ENCODE measurements around the gene DAAM2.

Gene DAAM2

GRCh38 chr6:39790772-39791171 is 1.4 kb upstream of the DAAM2 start:
- no peak for DNase-seq

GRCh38 chr6:39791311-39791710 is 865 bp upstream of the DAAM2 start:
- no peak for DNase-seq

DNA sequence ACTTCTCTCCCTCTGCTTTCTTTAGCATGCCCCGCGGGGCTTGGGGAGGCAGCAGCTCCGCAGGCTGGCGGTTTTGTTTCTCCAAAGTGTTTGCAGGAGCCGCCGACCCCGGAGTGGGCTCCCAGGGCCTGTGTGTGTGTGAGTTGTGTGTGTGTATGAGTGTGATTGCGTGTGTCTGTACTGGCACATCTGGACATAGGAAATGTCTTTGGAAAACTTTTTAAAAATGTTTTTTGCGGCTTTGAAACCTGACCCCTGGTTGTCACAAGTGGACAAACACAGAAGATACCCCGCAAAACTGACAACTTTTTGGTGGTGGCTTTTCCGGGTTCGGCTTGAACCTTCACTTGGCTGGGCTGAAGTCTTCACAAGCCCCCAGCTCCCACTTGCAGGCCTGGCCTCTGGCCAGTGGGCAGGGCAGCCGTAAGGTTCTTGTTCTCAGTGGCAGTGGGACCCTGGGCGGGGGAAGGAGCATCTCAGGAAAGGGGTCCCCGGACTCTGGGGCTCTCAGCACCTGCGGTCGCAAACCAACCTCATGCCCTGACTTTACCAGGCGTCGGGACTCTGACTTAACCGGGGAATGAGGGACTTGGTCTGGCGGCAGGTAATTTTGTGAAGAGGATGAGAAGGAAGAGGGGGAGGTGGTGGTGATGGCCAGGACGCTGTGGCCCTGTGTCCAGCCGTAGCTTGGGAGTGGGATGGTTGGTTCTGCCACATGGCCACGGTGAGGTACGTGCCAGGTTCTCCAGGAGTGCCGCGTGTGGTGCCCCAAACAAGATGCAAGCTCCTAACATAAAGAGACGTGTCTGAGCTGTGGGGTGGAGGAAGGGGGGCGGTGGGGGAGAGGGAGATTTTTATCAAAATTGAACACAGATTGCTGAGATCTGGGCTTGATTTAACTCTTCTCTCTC is 619 bp downstream of the DAAM2 start:
- no peak for DNase-seq

DNA sequence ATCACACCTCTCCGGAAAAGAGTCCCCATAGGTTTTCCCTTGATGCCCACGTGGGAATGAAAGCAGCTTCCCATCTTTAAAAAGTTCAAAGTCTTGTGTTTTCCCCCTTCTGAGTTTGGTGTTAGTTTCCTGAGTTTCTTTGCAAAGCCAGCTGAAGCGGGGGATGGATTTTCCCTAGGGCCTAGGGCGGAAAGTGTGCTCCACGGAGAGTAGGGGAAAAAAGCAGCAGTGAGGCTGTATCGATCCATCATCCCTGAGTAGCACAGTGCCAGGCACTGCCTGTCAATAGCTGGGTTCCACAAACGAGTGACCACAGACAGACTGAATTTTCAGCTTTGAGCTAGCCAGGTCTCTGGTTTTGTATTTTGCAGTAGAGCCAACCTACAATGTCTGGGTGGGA is 1.3 kb downstream of the DAAM2 start:
- DNase-seq, result no peak

DNA sequence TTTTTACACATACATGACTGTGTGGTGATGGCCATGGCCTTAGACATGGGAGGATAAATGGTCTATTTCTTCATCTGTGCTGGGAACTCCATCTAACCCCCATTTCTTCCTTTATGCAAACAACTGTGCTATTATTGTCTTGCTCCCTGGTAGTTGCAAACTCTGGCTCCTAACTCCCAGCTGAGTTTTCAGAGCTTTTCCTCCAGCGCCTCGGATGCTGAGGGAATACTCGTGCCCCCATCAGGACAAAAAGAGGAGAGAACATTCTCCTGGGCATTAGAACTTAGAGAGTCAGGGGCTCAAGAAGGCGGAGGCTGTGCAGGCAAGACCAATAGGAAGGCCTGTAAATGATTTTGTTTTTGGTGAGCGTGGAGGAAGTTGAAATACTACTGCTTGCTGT is 2.1 kb downstream of the DAAM2 start:
- no peak for DNase-seq

- DNase-seq, result no peak
These were observed 5.6 kb downstream of the DAAM2 start for GRCh38 chr6:39797751-39798150.

GRCh38 chr6:39800034-39801032 is 8.2 kb downstream of the DAAM2 start:
- DNase-seq, result no peak

- no peak for DNase-seq
These were observed 9.5 kb downstream of the DAAM2 start for GRCh38 chr6:39801456-39802251.

DNA sequence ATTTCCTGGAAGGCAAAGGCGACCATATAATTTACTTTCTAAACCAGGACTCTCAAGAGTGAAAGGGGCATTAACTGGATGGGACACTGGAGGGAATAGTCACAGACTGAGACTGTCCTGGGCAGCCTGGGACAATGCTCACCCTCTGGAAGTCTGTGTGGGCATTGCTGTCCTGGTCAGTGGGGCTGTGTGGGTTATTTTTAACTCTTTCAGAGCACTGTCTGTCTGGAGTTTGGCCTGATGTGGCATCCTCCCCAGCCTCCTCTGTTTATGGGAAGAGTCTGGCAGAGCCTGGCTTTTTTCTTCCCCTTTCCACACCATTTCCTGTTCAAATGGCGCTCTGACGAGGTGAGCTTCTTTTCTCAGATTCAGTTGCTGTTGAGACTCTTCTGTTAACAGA is 11.7 kb downstream of the DAAM2 start:
- DNase-seq, result no peak

- DNase-seq, result no peak
These were observed 12.4 kb downstream of the DAAM2 start for GRCh38 chr6:39804466-39805065.

GRCh38 chr6:39806278-39806677 is 14.1 kb downstream of the DAAM2 start:
- no peak for DNase-seq

DNA sequence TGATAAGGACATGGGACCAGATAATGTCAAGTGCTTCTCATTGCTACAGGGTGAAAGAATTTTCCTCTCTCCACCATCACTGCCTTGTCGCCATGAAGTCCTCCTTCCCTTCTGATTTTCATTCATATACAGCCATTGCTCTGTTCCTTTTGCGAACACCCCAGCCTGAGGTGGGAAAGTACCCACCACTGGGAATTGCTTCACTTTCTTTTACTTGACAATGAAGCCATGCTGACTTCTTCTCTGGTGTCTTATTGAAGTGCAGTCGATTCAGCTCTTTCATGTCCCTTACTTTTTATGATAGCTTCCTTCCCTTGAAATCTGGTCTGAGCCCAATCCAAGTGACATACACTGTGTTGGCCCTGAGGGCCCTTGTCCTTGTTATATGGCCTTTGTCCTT is 16.2 kb downstream of the DAAM2 start:
- DNase-seq, result no peak

DNA sequence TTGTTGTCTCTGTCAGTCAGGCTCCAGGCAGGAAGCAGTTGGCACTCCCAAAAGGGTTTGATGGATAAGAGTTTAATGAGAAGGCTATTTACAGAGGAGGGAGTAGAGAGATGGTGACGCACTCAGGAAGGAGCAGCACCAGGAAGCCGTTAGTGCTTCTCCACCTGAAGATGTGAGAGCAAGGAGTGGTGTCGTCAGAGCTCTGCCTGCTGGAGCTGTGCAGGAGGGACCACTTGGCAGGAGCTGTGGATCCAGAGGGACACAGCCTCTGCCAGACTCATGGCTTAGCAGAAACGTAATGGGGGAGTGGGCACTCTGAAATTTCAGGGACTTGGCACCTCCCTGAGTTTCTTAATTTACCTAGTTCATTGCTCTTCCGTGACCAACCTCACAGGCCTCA is 16.8 kb downstream of the DAAM2 start:
- no peak for DNase-seq

DNA sequence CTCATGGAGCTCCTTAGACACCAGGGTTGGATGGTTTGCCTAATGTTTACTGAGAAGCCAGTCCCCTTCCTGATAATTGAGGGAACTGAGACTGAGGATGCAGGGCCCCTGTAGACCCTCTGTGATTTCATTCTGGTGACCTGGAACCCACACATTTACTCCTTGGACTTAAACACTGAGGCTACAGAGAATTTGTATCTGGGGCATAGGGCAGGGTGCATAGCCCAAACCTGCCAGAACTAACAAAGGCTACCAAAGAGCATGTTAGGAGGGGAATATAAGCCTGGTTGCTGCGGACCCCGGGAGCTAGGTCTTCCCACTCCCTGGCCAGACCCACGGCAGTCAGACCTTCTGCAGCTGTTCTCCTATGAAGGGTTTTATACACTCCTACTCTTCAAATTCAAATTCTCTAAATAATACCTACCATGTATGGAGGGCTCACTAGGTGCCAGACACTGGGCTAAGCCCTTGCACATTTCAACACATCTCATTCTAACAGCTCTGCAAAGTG is 19.7 kb downstream of the DAAM2 start:
- no peak for DNase-seq

DNA sequence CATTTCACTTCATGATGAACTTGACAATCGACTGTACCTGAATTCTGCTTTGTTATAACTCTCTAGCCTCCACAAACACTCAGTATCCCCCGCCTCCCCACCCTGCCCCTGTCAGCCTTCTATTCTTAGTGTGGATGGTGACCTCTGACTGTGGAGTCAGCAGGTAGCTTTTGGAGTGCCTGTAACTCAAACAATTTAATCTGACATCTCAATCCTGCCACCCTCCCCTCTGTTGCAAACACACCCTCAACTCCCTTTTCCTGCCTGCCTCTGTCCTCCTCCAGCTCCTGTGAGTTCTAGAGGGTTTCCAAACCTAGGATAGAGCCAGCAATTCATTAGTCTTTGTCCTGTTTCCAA is 20.3 kb downstream of the DAAM2 start:
- no peak for DNase-seq

GRCh38 chr6:39812853-39813533 is 20.8 kb downstream of the DAAM2 start:
- DNase-seq, result no peak

DNA sequence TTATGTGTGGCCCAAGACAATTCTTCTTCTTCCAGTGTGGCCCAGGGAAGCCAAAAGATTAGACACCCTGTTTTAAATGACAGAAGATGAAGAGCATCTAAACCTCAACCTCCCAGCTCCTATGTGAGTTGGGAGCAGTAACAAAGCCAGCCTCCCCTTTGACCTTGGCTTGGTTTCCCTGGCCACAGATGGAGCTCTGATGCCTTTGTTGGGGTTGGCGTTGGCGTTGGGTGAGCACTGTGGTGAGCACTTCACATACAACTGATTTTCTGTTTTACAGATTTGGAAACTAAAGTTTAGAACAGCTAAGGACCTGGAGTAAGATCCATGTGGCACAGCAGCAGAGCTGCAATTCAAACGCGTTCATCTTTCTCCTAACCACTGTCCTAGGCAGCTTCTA is 22.1 kb downstream of the DAAM2 start:
- no peak for DNase-seq

DNA sequence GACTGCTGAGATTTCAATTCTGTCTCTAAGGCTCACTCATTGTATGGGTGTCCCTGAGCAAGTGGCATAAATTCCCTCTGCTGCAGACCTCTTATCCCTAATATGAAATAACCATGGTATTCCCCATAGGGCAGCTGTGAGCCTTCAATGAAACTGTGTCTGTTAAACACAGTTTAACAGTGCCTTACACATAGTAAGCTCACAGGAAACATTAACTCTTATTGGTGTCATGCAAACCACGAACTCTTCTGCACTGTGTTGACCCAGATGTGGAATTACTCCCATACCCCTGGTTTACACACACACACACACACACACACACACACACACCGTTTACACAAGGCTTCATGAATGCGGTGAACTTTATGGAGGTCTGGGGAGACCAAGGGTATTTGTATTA is 23.2 kb downstream of the DAAM2 start:
- no peak for DNase-seq

DNA sequence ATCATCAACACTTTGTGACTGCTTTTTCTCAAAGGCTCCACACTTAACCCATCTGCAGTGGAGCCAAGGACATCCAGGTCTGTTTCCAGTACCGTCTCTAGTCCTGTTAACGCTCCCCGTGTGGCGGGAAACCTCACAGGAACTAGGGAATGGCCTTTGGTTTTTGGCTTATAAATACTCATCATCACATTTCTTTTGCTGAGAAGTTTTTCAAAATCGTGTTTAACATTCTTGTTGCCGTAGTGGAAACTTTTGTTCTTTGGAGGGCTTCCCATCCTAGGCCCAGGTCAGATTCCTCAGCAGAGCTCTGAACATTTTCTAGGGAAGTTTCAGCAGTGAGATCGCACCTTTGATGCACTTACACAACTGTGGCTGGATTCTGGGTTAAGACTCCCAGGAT is 24.6 kb downstream of the DAAM2 start:
- no peak for DNase-seq

DNA sequence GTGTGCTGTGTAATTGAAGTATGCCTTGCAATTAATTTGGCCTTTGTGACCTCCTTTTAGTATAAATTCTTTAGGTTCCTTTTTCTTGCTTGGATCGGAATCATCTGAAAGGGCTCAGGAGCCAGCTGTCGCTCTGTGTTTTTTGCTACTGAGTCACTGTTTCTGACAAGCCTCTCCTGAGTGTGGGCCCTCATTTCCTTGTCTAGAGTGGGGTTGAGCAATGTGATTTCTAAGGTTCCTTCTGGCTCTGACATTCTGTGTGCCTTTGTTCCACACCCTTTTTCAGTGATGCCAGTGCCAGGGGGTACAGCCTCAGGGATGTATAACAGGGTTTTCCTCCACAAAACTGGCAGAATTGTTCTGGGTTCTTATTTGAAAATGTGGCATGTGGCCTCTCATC is 26.5 kb downstream of the DAAM2 start:
- DNase-seq, result no peak

DNA sequence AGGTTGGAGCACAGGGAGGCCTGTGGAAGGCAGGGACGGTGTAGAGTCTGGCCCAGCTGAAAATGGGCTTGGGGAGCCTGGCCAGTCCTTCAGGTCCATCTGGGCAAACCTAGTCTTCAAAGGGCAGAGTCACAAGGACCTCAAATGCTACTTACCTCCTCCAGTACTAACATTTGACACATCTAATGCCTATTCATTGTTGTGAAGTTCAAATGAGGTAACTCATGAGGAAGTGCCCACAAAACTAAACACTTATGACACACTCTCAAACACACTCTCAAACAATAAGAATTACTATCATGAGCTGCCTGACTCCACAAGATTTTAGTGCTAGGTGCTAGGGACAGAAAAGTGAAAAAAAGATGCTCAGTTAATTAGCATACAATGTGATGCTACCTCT is 27.1 kb downstream of the DAAM2 start:
- no peak for DNase-seq

- DNase-seq, result no peak
These were observed 27.5 kb downstream of the DAAM2 start for GRCh38 chr6:39819676-39820075.
